GM12872 (cell line): ENCODE data around the gene EXOSC5.

Source experiments
- CTCF ChIP-seq: IDR thresholded peaks from 3 replicates; pipeline ENCODE4 v1.5.1; 2011; ENCODE audit warnings: low read depth, mild to moderate bottlenecking, low read length, moderate library complexity; ENCODE audit not compliant: insufficient read depth

Gene EXOSC5

GRCh38 chr19:41437944-41438574 lies 40.9 kb upstream of the EXOSC5 start:
- TF ChIP-seq CTCF, result no peak

- TF ChIP-seq CTCF, result no peak
Measured at GRCh38 chr19:41436674-41436951, 39.5 kb upstream of the EXOSC5 start.

- no peak for TF ChIP-seq CTCF
Measured at GRCh38 chr19:41435936-41436673, 38.9 kb upstream of the EXOSC5 start.

GRCh38 chr19:41434450-41434849 lies 37.3 kb upstream of the EXOSC5 start:
- TF ChIP-seq CTCF, result no peak

- no peak for TF ChIP-seq CTCF
Measured at GRCh38 chr19:41433171-41433570, 36.0 kb upstream of the EXOSC5 start.

GRCh38 chr19:41431426-41432386 lies 34.5 kb upstream of the EXOSC5 start:
- peak; percentile 28; the same call in 1 of the 3 replicates for TF ChIP-seq CTCF

- no peak for TF ChIP-seq CTCF
Measured at GRCh38 chr19:41430922-41431321, 33.8 kb upstream of the EXOSC5 start.
